ENCODE measurements around the gene APBB2.

GRCh38 chr4:41074215-41074614 lies 140.1 kb downstream of the APBB2 start:
- TF ChIP-seq CTCF (IDR thresholded peaks at IDR 0.05) (no peak), POLR2A (IDR thresholded peaks at IDR 0.05) (no peak)

Measured in tibial nerve (tissue), 3 donors.